ENCODE results near the gene TOMM5.

DNA sequence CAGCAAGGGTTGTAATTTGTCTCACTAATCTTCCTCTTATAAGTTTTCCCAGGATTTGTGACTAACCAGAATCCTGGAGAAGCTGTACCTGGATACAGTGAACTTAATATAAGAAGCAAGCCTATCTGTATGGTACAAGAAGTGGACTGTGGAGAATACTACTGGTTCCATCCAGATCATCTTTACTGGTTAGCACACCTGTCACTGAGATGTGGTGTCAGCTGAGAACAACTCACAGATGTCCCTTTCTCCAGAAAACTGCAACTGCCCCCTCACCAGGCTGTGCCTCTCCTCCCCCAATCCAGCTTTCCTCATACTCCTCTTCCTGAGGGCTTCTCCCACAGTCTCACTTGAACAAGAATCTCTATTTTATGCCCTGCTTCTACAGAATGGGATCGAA, 21.1 kb downstream of the TOMM5 start:
- TF ChIP-seq, protein P1, sequence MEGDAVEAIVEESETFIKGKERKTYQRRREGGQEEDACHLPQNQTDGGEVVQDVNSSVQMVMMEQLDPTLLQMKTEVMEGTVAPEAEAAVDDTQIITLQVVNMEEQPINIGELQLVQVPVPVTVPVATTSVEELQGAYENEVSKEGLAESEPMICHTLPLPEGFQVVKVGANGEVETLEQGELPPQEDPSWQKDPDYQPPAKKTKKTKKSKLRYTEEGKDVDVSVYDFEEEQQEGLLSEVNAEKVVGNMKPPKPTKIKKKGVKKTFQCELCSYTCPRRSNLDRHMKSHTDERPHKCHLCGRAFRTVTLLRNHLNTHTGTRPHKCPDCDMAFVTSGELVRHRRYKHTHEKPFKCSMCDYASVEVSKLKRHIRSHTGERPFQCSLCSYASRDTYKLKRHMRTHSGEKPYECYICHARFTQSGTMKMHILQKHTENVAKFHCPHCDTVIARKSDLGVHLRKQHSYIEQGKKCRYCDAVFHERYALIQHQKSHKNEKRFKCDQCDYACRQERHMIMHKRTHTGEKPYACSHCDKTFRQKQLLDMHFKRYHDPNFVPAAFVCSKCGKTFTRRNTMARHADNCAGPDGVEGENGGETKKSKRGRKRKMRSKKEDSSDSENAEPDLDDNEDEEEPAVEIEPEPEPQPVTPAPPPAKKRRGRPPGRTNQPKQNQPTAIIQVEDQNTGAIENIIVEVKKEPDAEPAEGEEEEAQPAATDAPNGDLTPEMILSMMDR (IDR thresholded peaks at IDR 0.05) = no peak
- TF ChIP-seq EZH2 (IDR thresholded peaks at IDR 0.05) (no peak), EZH2phosphoT487 (IDR thresholded peaks at IDR 0.05) (no peak)

Measured in neural progenitor cell (in vitro differentiated cells).